Ascending aorta (tissue), 2 donors: Measurements from ENCODE around the gene STX18. TPM values are rescaled to one million over a fixed set of nuclear protein-coding genes. Genes with fewer than 3 reads are reported as not detected.

ENCODE experiments used
- DNase-seq, 2 donors: peaks; one replicate each; pipeline ENCODE4 v3.0.0-alpha.2; 2019; ENCODE audit warnings: low spot score in 2 of 2
- H3K27ac ChIP-seq, 2 donors: fragments of 200-600 bp; sonication (generic); one replicate each; pipeline ENCODE4 v1.5.1; 2016 to 2017; ENCODE audit warnings: mild to moderate bottlenecking in 1 of 2
- H3K27me3 ChIP-seq: fragments of 200-600 bp; sonication (generic); one replicate; pipeline ENCODE4 v1.5.1; 2017
- H3K36me3 ChIP-seq, 2 donors: fragments of 200-600 bp; sonication (generic); one replicate each; pipeline ENCODE4 v1.5.1; 2016
- H3K4me1 ChIP-seq, 2 donors: fragments of 200-600 bp; sonication (generic); one replicate each; pipeline ENCODE4 v1.5.1; 2016 to 2017; ENCODE audit warnings: mild to moderate bottlenecking in 1 of 2
- H3K4me3 ChIP-seq, 2 donors: fragments of 200-600 bp; sonication (generic); one replicate each; pipeline ENCODE4 v1.5.1; 2016 to 2017; ENCODE audit warnings: mild to moderate bottlenecking in 1 of 2
- H3K9me3 ChIP-seq, 2 donors: fragments of 200-600 bp; sonication (generic); one replicate each; pipeline ENCODE4 v1.5.1; 2016
- intact Hi-C: fragments of 100-400 bp; cut with DNase I; formaldehyde crosslinking; loops from one replicate; pipeline ENCODE4 v1.15.1; 2023
- total RNA-seq: library from RNA; depleted of rRNA; stranded (reverse); fragments of >200 nt; gene quantifications from one replicate; pipeline ENCODE4 v1.1.0, GENCODE V29; 2016
- TF ChIP-seq, protein P1 (sequence below), 3 experiments: fragments of 200-600 bp in 2 of 3; fragments of 450-650 bp in 1 of 3; sonication (generic) in 2 of 3; IDR thresholded peaks; one replicate each; pipeline ENCODE4 v1.5.1; 2016 to 2019; ENCODE audit warnings: antibody characterized with exemption in 3 of 3, mild to moderate bottlenecking in 1 of 3, moderate library complexity in 1 of 3

STX18 gene
- total RNA-seq, 1 donor from 2014 or later, result 28.2 TPM

DNA sequence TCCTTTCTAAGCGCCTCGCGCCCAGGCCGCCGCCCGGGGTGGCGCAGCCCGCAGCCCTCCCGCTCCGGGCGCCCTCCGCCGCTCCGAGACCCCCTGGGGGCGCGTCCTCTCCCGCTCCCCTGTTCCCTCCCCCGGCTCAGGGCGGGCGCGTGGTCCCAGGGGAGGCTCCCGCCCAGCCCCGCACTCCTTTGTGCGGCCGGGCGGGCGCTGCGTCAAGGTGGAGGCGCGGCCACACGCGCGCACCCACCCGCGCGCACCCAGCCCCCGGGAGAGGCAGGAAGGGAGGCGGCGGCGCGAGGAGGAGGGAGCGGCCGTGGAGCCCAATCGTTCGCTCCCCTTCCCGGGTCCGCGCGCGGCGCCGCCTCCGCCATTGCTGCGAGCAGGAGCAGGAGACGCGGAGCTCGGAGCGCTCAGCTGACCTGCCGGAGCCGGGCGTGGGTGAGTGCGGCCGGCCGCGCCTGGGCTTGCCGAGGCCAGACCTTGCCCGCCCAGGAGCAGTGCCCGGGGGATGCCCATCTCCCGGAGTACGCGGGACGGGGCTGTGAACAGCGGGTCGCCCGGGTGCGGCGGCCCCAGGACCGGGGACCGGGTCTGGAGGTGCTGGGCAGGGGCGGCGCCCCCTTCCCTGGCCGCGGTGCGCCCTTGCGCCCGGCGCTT is 155.0 kb downstream of the STX18 start, which contains the start of gene NSG1:
NSG1 (plus strand) TSS at position 367 of the 657 bp plus-strand sequence. CDS start 528 bp downstream, outside the sequence.
- no peaks in the 10 kb centered on the region for H3K36me3 ChIP-seq
- TF ChIP-seq, protein P1, sequence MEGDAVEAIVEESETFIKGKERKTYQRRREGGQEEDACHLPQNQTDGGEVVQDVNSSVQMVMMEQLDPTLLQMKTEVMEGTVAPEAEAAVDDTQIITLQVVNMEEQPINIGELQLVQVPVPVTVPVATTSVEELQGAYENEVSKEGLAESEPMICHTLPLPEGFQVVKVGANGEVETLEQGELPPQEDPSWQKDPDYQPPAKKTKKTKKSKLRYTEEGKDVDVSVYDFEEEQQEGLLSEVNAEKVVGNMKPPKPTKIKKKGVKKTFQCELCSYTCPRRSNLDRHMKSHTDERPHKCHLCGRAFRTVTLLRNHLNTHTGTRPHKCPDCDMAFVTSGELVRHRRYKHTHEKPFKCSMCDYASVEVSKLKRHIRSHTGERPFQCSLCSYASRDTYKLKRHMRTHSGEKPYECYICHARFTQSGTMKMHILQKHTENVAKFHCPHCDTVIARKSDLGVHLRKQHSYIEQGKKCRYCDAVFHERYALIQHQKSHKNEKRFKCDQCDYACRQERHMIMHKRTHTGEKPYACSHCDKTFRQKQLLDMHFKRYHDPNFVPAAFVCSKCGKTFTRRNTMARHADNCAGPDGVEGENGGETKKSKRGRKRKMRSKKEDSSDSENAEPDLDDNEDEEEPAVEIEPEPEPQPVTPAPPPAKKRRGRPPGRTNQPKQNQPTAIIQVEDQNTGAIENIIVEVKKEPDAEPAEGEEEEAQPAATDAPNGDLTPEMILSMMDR (IDR thresholded peaks at IDR 0.05), result no peak
- peaks cover 4 to 8% of the 10 kb centered on the region in 2 donors for H3K4me1 ChIP-seq
- H3K27ac ChIP-seq, result no peak within 1 kb of the TSS
- intact Hi-C loops, result no loop called here
- DNase-seq, result no peak
- peak within 1 kb of the TSS; percentile 42 to 60 for H3K4me3 ChIP-seq
- H3K9me3 ChIP-seq, result no peaks in the 10 kb centered on the region
- peaks cover 9% of the 10 kb centered on the region for H3K27me3 ChIP-seq

DNA sequence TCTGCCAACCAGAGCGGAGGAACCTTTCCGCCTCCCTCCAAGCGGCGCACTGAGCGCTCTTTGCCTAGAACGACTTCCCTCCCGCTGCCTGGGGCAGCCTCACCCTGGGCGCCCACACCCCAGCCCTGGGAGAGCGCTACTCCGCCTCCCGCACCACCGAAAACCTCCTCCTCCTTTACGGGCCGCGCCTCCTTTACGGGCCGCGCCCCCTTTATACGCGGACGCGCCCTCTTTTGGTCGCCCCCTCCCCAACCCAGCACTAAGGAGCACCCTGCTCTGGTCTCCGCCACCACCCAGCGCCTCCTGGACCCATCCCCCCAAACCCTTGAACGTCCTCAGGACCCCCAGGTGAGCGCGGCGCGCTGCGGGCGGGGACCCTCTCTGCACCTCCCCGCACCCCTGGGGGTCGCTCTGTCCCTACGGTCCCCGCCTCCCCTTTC is 155.5 kb downstream of the STX18 start:
- intact Hi-C loops, result no loop called here
- no peaks in the 10 kb centered on the region for H3K9me3 ChIP-seq
- H3K27me3 ChIP-seq, result peaks cover 9% of the 10 kb centered on the region
- no peak overlapping the region for H3K27ac ChIP-seq
- TF ChIP-seq, protein P1 (IDR thresholded peaks at IDR 0.05), result no peak
- H3K36me3 ChIP-seq, result no peaks in the 10 kb centered on the region
- no peak for DNase-seq
- H3K4me3 ChIP-seq, result peak overlapping the region; percentile 42 to 60
- peaks cover 4 to 8% of the 10 kb centered on the region in 2 donors for H3K4me1 ChIP-seq

DNA sequence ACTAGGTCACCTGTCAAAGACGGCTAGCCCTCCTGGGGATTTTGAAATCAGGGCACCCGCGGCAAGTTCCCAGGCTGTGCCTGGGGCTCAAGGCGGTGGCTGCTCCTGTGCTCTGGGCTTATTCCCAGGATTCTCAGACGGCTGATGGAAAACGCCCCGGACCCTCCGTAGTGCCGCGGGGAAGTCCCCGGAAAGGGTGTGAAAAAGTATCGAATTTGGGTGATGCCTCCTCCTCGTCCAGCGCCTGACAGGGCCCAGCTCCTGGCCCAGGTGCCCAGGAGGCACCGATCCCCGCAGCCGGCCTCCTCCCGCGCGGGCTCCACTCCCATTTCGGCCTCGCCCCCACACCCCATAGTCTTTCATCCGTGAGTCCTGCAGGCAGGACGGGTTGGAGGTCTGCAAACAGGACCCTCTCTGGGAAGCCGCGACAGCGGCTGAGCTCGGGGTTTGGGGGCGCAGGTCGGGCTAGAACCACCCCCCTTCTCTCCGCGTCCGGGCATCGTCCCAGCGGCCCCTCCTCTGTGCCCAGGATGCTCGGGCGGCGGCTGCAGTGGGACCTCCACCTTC is 156.0 kb downstream of the STX18 start:
- H3K36me3 ChIP-seq, result no peaks in the 10 kb centered on the region
- TF ChIP-seq, protein P1 (IDR thresholded peaks at IDR 0.05), result no peak
- no peak for DNase-seq
- H3K27me3 ChIP-seq, result peaks cover 9% of the 10 kb centered on the region
- no peaks in the 10 kb centered on the region for H3K9me3 ChIP-seq
- H3K4me1 ChIP-seq, result peaks cover 4 to 8% of the 10 kb centered on the region in 2 donors
- H3K4me3 ChIP-seq, result no peak overlapping the region
- H3K27ac ChIP-seq, result no peak overlapping the region
- intact Hi-C loops, result no loop called here

DNA sequence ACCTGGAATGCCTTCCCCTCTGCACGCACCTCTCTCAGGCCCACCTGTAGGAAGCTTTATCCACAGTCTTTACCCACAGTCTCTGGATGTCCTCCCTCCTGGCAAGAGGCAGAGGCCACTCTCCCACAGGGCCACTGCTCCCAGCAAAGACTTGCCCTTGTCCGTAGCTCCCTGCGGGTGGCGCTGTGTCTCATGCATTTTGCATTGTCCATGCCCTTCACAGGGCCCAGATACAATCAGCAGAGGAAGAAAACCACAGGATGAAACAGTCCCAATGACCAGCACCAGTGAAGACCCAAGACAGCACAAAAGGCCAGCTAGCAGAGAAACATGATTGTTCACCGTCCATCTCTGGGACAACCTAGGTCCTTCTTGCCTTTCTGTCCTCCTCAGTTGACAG is 157.0 kb downstream of the STX18 start:
- H3K36me3 ChIP-seq, result no peaks in the 10 kb centered on the region
- intact Hi-C loops, result no loop called here
- TF ChIP-seq, protein P1 (IDR thresholded peaks at IDR 0.05), result no peak
- H3K27ac ChIP-seq, result no peak overlapping the region
- H3K27me3 ChIP-seq, result peaks cover 9% of the 10 kb centered on the region
- no peaks in the 10 kb centered on the region for H3K9me3 ChIP-seq
- H3K4me1 ChIP-seq, result peaks cover 4 to 8% of the 10 kb centered on the region in 2 donors
- H3K4me3 ChIP-seq, result no peak overlapping the region
- no peak for DNase-seq

DNA sequence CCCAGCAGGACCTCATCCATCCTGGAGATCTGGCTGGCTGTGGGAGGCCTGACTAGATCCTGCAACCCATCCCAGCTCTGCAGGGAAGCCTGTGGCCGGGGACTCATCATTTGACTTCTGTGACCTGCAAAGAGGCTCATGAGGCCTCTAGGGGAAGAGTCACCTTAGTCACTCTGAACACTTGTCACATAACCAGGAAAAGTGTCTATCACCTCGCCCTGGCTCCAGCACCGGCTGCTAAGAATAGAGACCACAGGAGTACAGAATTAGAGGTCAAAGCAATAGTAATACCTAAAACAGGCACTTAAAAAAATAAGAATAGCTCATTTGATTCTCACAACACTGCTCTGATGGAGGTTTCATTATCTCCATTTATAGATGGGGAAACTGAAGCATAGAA is 158.8 kb downstream of the STX18 start:
- H3K36me3 ChIP-seq, result no peaks in the 10 kb centered on the region
- H3K4me3 ChIP-seq, result no peak overlapping the region
- intact Hi-C loops, result no loop called here
- peaks cover 9% of the 10 kb centered on the region for H3K27me3 ChIP-seq
- H3K9me3 ChIP-seq, result no peaks in the 10 kb centered on the region
- no peak for DNase-seq
- no peak overlapping the region for H3K27ac ChIP-seq
- peaks cover 4 to 8% of the 10 kb centered on the region in 2 donors for H3K4me1 ChIP-seq
- TF ChIP-seq, protein P1 (IDR thresholded peaks at IDR 0.05), result no peak
